Glutamatergic neuron (in vitro differentiated cells): ENCODE results near the gene GPR137B. TPM values are rescaled to one million over a fixed set of nuclear protein-coding genes. Genes with fewer than 3 reads are reported as not detected.

Source experiments
- DNase-seq: peaks from one replicate; pipeline ENCODE4 v3.0.0; 2022
- H3K27ac Mint-ChIP-seq: one replicate; pipeline ENCODE4 v1.8.0; 2020; ENCODE audit warnings: mild to moderate bottlenecking, mixed read lengths, inconsistent platforms; ENCODE audit not compliant: unreplicated experiment
- H3K27me3 Mint-ChIP-seq: one replicate; pipeline ENCODE4 v1.8.0; 2020; ENCODE audit warnings: mild to moderate bottlenecking, moderate library complexity, mixed read lengths, inconsistent platforms; ENCODE audit not compliant: unreplicated experiment
- H3K36me3 Mint-ChIP-seq: one replicate; pipeline ENCODE4 v1.8.0; 2020; ENCODE audit warnings: mild to moderate bottlenecking, mixed read lengths, inconsistent platforms; ENCODE audit not compliant: unreplicated experiment
- H3K4me1 Mint-ChIP-seq: one replicate; pipeline ENCODE4 v1.8.0; 2020; ENCODE audit warnings: mild to moderate bottlenecking, low read depth, mixed read lengths, inconsistent platforms; ENCODE audit not compliant: unreplicated experiment
- H3K4me3 Mint-ChIP-seq: one replicate; pipeline ENCODE4 v1.8.0; 2020; ENCODE audit warnings: mild to moderate bottlenecking, mixed read lengths, inconsistent platforms; ENCODE audit not compliant: unreplicated experiment
- H3K9me3 Mint-ChIP-seq: one replicate; pipeline ENCODE4 v1.8.0; 2020; ENCODE audit warnings: mild to moderate bottlenecking, moderate library complexity, mixed read lengths, inconsistent platforms; ENCODE audit not compliant: unreplicated experiment
- total RNA-seq: library from RNA; stranded (reverse); fragmentation: NEBNext Ultra II Directional; extraction: Animal tissue kit (Norgen Biotek cat#: 25700); gene quantifications from one replicate; pipeline ENCODE4 v1.2.1, GENCODE V29; 2021; ENCODE audit not compliant: unreplicated experiment
- TF ChIP-seq, protein P1 (sequence below): fragments of 200-600 bp; sonication (generic); IDR thresholded peaks from one replicate; pipeline ENCODE4 v1.5.0; 2021; ENCODE audit not compliant: partially characterized antibody, unreplicated experiment

Gene GPR137B
- total RNA-seq, 1 donor from 2014 or later: 22.5 TPM

DNA sequence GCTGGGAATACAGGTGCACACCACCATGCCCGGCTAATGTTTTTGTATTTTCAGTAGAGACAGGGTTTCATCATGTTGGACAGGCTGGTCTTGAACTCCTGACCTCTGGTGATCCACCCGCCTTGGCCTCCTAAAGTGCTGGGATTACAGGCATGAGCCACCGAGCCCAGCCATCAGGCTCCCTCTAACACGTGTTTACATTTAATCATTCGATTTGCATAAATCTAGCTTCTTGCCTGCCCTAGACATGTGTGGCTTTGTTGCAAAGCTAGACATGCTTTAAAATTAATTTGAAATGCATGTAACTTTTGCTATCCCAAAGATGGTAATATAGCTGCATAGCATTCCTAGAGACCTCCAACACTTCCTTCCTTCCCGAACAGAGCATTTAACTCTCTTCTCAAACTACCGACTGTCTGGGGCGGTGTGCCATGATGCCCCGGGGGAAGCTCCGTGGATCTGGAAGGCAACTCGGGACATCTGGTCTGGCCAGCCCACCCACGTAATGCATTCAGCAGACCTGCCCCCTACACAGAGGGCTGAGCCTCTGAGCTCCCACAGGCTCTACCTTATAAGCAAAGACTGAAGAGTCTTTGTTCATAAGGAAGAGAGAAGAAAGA, 42.9 kb upstream of the GPR137B start:
- no peak overlapping the region for H3K27ac Mint-ChIP-seq
- TF ChIP-seq, protein P1, sequence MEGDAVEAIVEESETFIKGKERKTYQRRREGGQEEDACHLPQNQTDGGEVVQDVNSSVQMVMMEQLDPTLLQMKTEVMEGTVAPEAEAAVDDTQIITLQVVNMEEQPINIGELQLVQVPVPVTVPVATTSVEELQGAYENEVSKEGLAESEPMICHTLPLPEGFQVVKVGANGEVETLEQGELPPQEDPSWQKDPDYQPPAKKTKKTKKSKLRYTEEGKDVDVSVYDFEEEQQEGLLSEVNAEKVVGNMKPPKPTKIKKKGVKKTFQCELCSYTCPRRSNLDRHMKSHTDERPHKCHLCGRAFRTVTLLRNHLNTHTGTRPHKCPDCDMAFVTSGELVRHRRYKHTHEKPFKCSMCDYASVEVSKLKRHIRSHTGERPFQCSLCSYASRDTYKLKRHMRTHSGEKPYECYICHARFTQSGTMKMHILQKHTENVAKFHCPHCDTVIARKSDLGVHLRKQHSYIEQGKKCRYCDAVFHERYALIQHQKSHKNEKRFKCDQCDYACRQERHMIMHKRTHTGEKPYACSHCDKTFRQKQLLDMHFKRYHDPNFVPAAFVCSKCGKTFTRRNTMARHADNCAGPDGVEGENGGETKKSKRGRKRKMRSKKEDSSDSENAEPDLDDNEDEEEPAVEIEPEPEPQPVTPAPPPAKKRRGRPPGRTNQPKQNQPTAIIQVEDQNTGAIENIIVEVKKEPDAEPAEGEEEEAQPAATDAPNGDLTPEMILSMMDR: no peak
- H3K4me3 Mint-ChIP-seq: no peak overlapping the region
- peaks cover 12% of the 10 kb centered on the region for H3K36me3 Mint-ChIP-seq
- H3K9me3 Mint-ChIP-seq: peaks cover 8% of the 10 kb centered on the region
- DNase-seq: peak; percentile 32
- H3K4me1 Mint-ChIP-seq: peaks cover 3% of the 10 kb centered on the region
- H3K27me3 Mint-ChIP-seq: peaks cover 9% of the 10 kb centered on the region

DNA sequence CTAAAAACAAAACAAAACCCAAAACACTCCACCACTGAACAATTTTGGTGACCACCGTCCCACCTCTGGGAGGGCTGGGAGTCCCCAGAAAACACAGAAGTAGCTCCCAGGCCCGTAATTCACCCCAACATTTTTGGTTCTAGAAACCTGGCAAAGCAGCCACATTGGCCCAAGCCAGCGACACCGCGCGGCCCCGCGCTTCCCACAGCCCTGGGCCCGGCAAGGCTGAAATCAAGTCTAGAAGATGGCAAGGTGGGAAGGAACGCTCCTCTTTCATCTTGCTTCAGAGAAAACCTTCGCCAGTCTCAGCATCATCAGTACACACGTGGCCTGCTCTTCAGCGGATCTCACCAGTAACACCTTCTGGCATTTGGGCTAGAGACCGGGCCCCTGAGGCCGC, 41.5 kb upstream of the GPR137B start:
- TF ChIP-seq, protein P1: no peak
- Mint-ChIP-seq H3K9me3 (peaks cover 8% of the 10 kb centered on the region), H3K36me3 (peaks cover 9% of the 10 kb centered on the region)

DNA sequence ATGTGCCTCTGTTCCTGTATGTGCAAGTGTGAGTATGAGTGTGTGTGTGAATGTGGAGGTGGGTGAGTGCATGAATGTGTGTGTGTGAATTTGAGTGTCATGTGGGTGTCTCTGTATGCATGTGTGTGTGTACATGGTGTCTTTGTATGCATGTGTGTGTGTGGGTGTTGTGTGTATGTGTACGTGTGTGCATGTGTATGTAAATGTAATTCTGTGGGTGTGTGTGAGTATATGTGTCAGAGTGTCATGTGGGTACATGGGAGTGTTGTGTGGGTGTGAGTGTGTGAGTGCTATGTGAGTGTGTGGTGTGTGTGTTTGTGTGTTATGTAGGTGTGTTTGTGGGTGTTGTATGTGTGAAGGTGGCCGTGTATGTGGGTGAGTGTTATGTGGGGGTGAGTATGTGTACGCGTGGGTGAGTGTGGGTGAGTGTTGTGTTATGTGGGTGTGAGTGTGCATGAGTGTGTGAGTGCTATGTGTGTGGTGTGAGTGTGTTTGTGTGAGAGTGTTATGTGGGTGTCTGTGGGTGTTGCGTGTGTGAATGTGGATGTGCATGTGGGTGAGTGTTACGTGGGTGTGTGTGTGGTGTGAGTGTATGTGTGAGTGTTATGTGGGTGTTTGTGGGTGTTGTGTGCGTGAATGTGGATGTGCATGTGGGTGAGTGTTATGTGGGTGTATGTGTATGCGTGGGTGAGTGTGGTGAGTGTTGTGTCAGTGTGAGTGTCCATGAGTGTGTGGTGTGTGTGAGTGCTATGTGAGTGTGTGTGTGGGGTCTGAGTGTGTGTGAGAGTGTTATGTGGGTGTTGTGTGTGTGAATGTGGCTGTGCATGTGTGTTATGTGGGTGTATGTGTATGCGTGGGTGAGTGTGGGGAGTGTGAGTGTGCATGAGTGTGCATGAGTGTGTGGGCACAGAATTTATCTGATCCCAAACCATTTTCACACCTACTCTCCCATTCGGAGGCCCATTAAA, 40.8 kb upstream of the GPR137B start:
- Mint-ChIP-seq H3K27ac (no peak overlapping the region), H3K9me3 (peaks cover 6% of the 10 kb centered on the region), H3K36me3 (peaks cover 4% of the 10 kb centered on the region), H3K4me3 (no peak overlapping the region), H3K4me1 (peaks cover 3% of the 10 kb centered on the region), H3K27me3 (peaks cover 9% of the 10 kb centered on the region)
- TF ChIP-seq, protein P1: no peak
- DNase-seq: no peak

More for the DNA sequence above, 41.5 kb upstream of the GPR137B start:
- peaks cover 3% of the 10 kb centered on the region for H3K4me1 Mint-ChIP-seq
- no peak overlapping the region for H3K27ac Mint-ChIP-seq
- no peak for DNase-seq
- no peak overlapping the region for H3K4me3 Mint-ChIP-seq
- peaks cover 9% of the 10 kb centered on the region for H3K27me3 Mint-ChIP-seq

DNA sequence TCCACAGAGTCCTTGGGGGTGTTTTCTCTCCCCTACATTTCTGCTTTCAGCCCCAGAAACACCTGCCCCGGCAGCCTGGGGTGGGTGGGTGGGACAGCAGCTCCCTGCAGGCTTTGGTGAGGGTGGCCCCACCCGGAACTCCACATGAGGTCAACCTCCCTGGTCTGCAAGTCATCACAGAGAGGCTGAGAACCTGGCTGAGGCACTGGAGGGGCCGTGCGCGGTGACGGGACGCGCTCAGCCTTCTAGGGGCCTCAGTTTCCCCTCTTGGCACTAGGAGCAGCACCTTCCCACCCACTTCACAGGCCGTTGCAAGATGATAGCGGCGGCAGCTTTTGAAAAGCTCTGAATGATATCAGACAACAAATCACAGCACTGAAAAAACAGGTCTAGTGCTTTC, 39.7 kb upstream of the GPR137B start:
- H3K27ac Mint-ChIP-seq: no peak overlapping the region
- no peak overlapping the region for H3K4me3 Mint-ChIP-seq
- H3K27me3 Mint-ChIP-seq: peaks cover 2% of the 10 kb centered on the region
- peaks cover 3% of the 10 kb centered on the region for H3K4me1 Mint-ChIP-seq
- TF ChIP-seq, protein P1: no peak
- no peak for DNase-seq
- H3K36me3 Mint-ChIP-seq: no peaks in the 10 kb centered on the region
- H3K9me3 Mint-ChIP-seq: no peaks in the 10 kb centered on the region

DNA sequence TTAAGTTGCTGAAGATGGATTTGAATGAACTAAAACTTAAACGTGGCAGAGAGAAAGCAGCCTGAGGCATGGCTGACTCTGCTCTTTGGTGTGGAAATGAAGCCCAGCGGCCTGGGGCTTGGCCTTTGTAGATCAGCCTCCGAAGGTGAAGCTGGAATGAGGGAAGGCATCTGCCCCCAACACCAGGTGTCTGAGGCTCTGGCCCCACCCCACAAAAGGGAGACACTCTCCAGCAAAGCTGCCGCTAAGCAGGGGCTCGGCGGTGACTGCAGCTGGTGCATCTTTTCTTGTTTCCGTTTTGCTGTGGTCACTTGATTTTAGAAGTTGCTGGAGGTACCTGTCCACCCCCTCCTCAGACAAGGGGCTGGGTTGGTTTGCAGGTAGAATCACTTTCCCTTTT, 39.3 kb upstream of the GPR137B start:
- no peak for DNase-seq
- peaks cover 2% of the 10 kb centered on the region for H3K27me3 Mint-ChIP-seq
- H3K4me3 Mint-ChIP-seq: no peak overlapping the region
- no peaks in the 10 kb centered on the region for H3K9me3 Mint-ChIP-seq
- TF ChIP-seq, protein P1: no peak
- H3K4me1 Mint-ChIP-seq: peaks cover 3% of the 10 kb centered on the region
- H3K36me3 Mint-ChIP-seq: no peaks in the 10 kb centered on the region
- H3K27ac Mint-ChIP-seq: no peak overlapping the region
